Body of pancreas (tissue), 4 donors: ENCODE results near the gene DOC2A. TPM values are rescaled to one million over a fixed set of nuclear protein-coding genes. Genes with fewer than 3 reads are reported as not detected.

Experiments
- ATAC-seq: fragments of 150-250 bp; one replicate; pipeline ENCODE4 v1.9.1; 2016
- DNase-seq, 4 donors: peaks; one replicate each; pipeline ENCODE4 v3.0.0-alpha.2; 2019
- H3K27ac ChIP-seq, 4 donors: fragments of 200-600 bp; sonication (generic); 1 replicate in 3 of 4; 2 replicates in 1 of 4; pipeline versions ENCODE4 v1.5.1 to v1.6.1; 2016 to 2019; ENCODE audit warnings: mild to moderate bottlenecking in 1 of 4, mixed read lengths in 1 of 4, moderate library complexity in 1 of 4
- H3K27me3 ChIP-seq, 2 donors: fragments of 200-600 bp; sonication (generic); one replicate each; pipeline ENCODE4 v1.6.0; 2016; ENCODE audit warnings: mild to moderate bottlenecking in 1 of 2
- H3K36me3 ChIP-seq, 2 donors: fragments of 200-600 bp; sonication (generic); replicated peaks in 1 of 2; 2 replicates each; pipeline ENCODE4 v1.5.1; 2016; ENCODE audit warnings: low read depth in 2 of 2; ENCODE audit not compliant: insufficient read depth in 1 of 2
- H3K4me1 ChIP-seq: fragments of 200-600 bp; sonication (generic); one replicate; pipeline ENCODE4 v1.6.0; 2016
- H3K4me3 ChIP-seq, 2 donors: fragments of 200-600 bp; sonication (generic); 1 replicate in 1 of 2; 2 replicates in 1 of 2; pipeline ENCODE4 v1.5.1; 2016 to 2019
- H3K9me3 ChIP-seq, 3 donors: fragments of 200-600 bp; sonication (generic); 1 replicate in 2 of 3; 2 replicates in 1 of 3; pipeline ENCODE4 v1.5.1; 2016
- CTCF ChIP-seq, 7 experiments: fragments of 450-650 bp in 4 of 7; fragments of 200-600 bp in 3 of 7; sonication (generic) in 3 of 7; IDR thresholded peaks; one replicate each; pipeline ENCODE4 v1.5.1; 2016 to 2019; ENCODE audit warnings: antibody characterized with exemption in 7 of 7
- POLR2A ChIP-seq, 3 donors: fragments of 450-650 bp; IDR thresholded peaks; one replicate each; pipeline ENCODE4 v1.6.1; 2016; ENCODE audit warnings: antibody characterized with exemption in 3 of 3, mild to moderate bottlenecking in 2 of 3
- WGBS, 2 donors: methylation state at CpG; one replicate each; pipeline ENCODE4 v1.1.5; 2017; 5-methylcytosine and 5-hydroxymethylcytosine counted together
- intact Hi-C: fragments of 100-400 bp; cut with DNase I; formaldehyde crosslinking; loops from one replicate; pipeline ENCODE4 v1.15.1; 2023
- total RNA-seq, 2 donors: library from RNA; depleted of rRNA; stranded (reverse); fragments of >200 nt; gene quantifications; one replicate each; pipeline ENCODE4 v1.1.0, GENCODE V29; 2016

The DOC2A gene
- total RNA-seq, 2 donors from 2014 or later, result 0.78 TPM; not detected in 1

GRCh38 chr16:29984764-29985147, 26.1 kb downstream of the DOC2A start:
- peaks cover 36 to 64% of the 10 kb centered on the region in 2 donors for H3K36me3 ChIP-seq

GRCh38 chr16:29984137-29984763, 26.6 kb downstream of the DOC2A start:
- no peak for ATAC-seq
- Histone ChIP-seq H3K27ac (no peak overlapping the region), H3K4me3 (no peak overlapping the region), H3K36me3 (peaks cover 36 to 68% of the 10 kb centered on the region in 2 donors), H3K9me3 (no peaks in the 10 kb centered on the region), H3K27me3 (no peaks in the 10 kb centered on the region), H3K4me1 (no peaks in the 10 kb centered on the region)
- TF ChIP-seq POLR2A (IDR thresholded peaks at IDR 0.05), result no peak
- TF ChIP-seq CTCF (IDR thresholded peaks at IDR 0.05), result no peak
- DNase-seq, result no peak
- 73 to 87% methylated on average over 6 of the region's 6 CpGs for WGBS, 2 donors
- intact Hi-C loops, result no loop called here

More at GRCh38 chr16:29984764-29985147, 26.1 kb downstream of the DOC2A start:
- ATAC-seq, result no peak
- Histone ChIP-seq H3K27me3 (no peaks in the 10 kb centered on the region), H3K4me1 (no peaks in the 10 kb centered on the region), H3K4me3 (no peak overlapping the region), H3K27ac (no peak overlapping the region), H3K9me3 (no peaks in the 10 kb centered on the region)
- no peak for DNase-seq
- TF ChIP-seq POLR2A (IDR thresholded peaks at IDR 0.05) (no peak), CTCF (IDR thresholded peaks at IDR 0.05) (no peak)
- 86 to 90% methylated on average over 5 of the region's 5 CpGs for WGBS, 2 donors
- intact Hi-C loops, result no loop called here

- Histone ChIP-seq H3K36me3 (peaks cover 36 to 73% of the 10 kb centered on the region in 2 donors), H3K4me3 (no peak overlapping the region), H3K9me3 (no peaks in the 10 kb centered on the region), H3K4me1 (no peaks in the 10 kb centered on the region), H3K27me3 (no peaks in the 10 kb centered on the region), H3K27ac (no peak overlapping the region)
- DNase-seq (no peak), ATAC-seq (no peak)
- intact Hi-C loops, result no loop called here
- TF ChIP-seq CTCF (IDR thresholded peaks at IDR 0.05) (no peak), POLR2A (IDR thresholded peaks at IDR 0.05) (no peak)
- 75 to 85% methylated on average over 11 to 12 of the region's 12 CpGs for WGBS, 2 donors
These were observed 27.2 kb downstream of the DOC2A start for GRCh38 chr16:29983420-29984136.

- peaks cover 36 to 77% of the 10 kb centered on the region in 2 donors for H3K36me3 ChIP-seq
- H3K9me3 ChIP-seq, result no peaks in the 10 kb centered on the region
- TF ChIP-seq CTCF (IDR thresholded peaks at IDR 0.05) (no peak), POLR2A (IDR thresholded peaks at IDR 0.05) (no peak)
- intact Hi-C loops, result no loop called here
- DNase-seq (no peak), ATAC-seq (no peak)
- H3K4me1 ChIP-seq, result no peaks in the 10 kb centered on the region
- H3K27ac ChIP-seq, result no peak overlapping the region
- 92% methylated on average over 18 to 24 of the region's 24 CpGs for WGBS, 2 donors
- no peaks in the 10 kb centered on the region for H3K27me3 ChIP-seq
- H3K4me3 ChIP-seq, result no peak overlapping the region
These were observed 28.0 kb downstream of the DOC2A start for GRCh38 chr16:29982560-29983419.
